ENCODE measurements around the gene COL23A1.

The COL23A1 gene

GRCh38 chr5:178381206-178381605, 209.0 kb downstream of the COL23A1 start:
- H3K4me3 ChIP-seq (ENCODE audit: low read depth, low read length): no peak overlapping the region
- H3K4me1 ChIP-seq (ENCODE audit: control insufficient read depth, insufficient read depth, low read length): no peaks in the 10 kb centered on the region; the same call in 1 of the 2 replicates
- no peaks in the 10 kb centered on the region for H3K27me3 ChIP-seq (ENCODE audit: control insufficient read depth, insufficient read depth, low read length)
- no peaks in the 10 kb centered on the region for H3K9me3 ChIP-seq (ENCODE audit: control insufficient read depth, insufficient read depth, low read length)
- H3K36me3 ChIP-seq (ENCODE audit: control insufficient read depth, insufficient read depth, low read length): no peaks in the 10 kb centered on the region
- H3K27ac ChIP-seq (ENCODE audit: low read depth, low read length): no peak overlapping the region
- H3K9ac ChIP-seq (ENCODE audit: low read depth, low read length): no peak overlapping the region

GRCh38 chr5:178380541-178381074, 209.6 kb downstream of the COL23A1 start:
- H3K27ac ChIP-seq (ENCODE audit: low read depth, low read length): no peak overlapping the region
- no peaks in the 10 kb centered on the region; the same call in 1 of the 2 replicates for H3K4me1 ChIP-seq (ENCODE audit: control insufficient read depth, insufficient read depth, low read length)
- no peak overlapping the region for H3K9ac ChIP-seq (ENCODE audit: low read depth, low read length)
- H3K9me3 ChIP-seq (ENCODE audit: control insufficient read depth, insufficient read depth, low read length): no peaks in the 10 kb centered on the region
- no peaks in the 10 kb centered on the region for H3K36me3 ChIP-seq (ENCODE audit: control insufficient read depth, insufficient read depth, low read length)
- H3K27me3 ChIP-seq (ENCODE audit: control insufficient read depth, insufficient read depth, low read length): no peaks in the 10 kb centered on the region
- H3K4me3 ChIP-seq (ENCODE audit: low read depth, low read length): no peak overlapping the region

GRCh38 chr5:178380086-178380485, 210.1 kb downstream of the COL23A1 start:
- no peaks in the 10 kb centered on the region for H3K27me3 ChIP-seq (ENCODE audit: control insufficient read depth, insufficient read depth, low read length)
- no peaks in the 10 kb centered on the region for H3K4me1 ChIP-seq (ENCODE audit: control insufficient read depth, insufficient read depth, low read length)
- no peak overlapping the region for H3K4me3 ChIP-seq (ENCODE audit: low read depth, low read length)
- no peak overlapping the region for H3K9ac ChIP-seq (ENCODE audit: low read depth, low read length)
- H3K36me3 ChIP-seq (ENCODE audit: control insufficient read depth, insufficient read depth, low read length): no peaks in the 10 kb centered on the region
- no peaks in the 10 kb centered on the region for H3K9me3 ChIP-seq (ENCODE audit: control insufficient read depth, insufficient read depth, low read length)
- H3K27ac ChIP-seq (ENCODE audit: low read depth, low read length): no peak overlapping the region

- H3K9ac ChIP-seq (ENCODE audit: low read depth, low read length): no peak overlapping the region
- H3K4me1 ChIP-seq (ENCODE audit: control insufficient read depth, insufficient read depth, low read length): no peaks in the 10 kb centered on the region
- no peaks in the 10 kb centered on the region for H3K9me3 ChIP-seq (ENCODE audit: control insufficient read depth, insufficient read depth, low read length)
- no peak overlapping the region for H3K4me3 ChIP-seq (ENCODE audit: low read depth, low read length)
- no peak overlapping the region for H3K27ac ChIP-seq (ENCODE audit: low read depth, low read length)
- H3K27me3 ChIP-seq (ENCODE audit: control insufficient read depth, insufficient read depth, low read length): no peaks in the 10 kb centered on the region
- H3K36me3 ChIP-seq (ENCODE audit: control insufficient read depth, insufficient read depth, low read length): no peaks in the 10 kb centered on the region
Measured at GRCh38 chr5:178378527-178379484, 211.4 kb downstream of the COL23A1 start.

- H3K4me1 ChIP-seq (ENCODE audit: control insufficient read depth, insufficient read depth, low read length): no peaks in the 10 kb centered on the region
- no peaks in the 10 kb centered on the region for H3K9me3 ChIP-seq (ENCODE audit: control insufficient read depth, insufficient read depth, low read length)
- H3K36me3 ChIP-seq (ENCODE audit: control insufficient read depth, insufficient read depth, low read length): no peaks in the 10 kb centered on the region
Measured at GRCh38 chr5:178377583-178378270, 212.5 kb downstream of the COL23A1 start.

GRCh38 chr5:178376921-178377582, 213.1 kb downstream of the COL23A1 start:
- Histone ChIP-seq H3K9ac (ENCODE audit: low read depth, low read length) (no peak overlapping the region), H3K9me3 (ENCODE audit: control insufficient read depth, insufficient read depth, low read length) (no peaks in the 10 kb centered on the region), H3K4me3 (ENCODE audit: low read depth, low read length) (no peak overlapping the region), H3K27ac (ENCODE audit: low read depth, low read length) (no peak overlapping the region), H3K4me1 (ENCODE audit: control insufficient read depth, insufficient read depth, low read length) (no peaks in the 10 kb centered on the region), H3K36me3 (ENCODE audit: control insufficient read depth, insufficient read depth, low read length) (no peaks in the 10 kb centered on the region), H3K27me3 (ENCODE audit: control insufficient read depth, insufficient read depth, low read length) (no peaks in the 10 kb centered on the region)

More at GRCh38 chr5:178377583-178378270, 212.5 kb downstream of the COL23A1 start:
- H3K27ac ChIP-seq (ENCODE audit: low read depth, low read length): no peak overlapping the region
- H3K9ac ChIP-seq (ENCODE audit: low read depth, low read length): no peak overlapping the region
- H3K27me3 ChIP-seq (ENCODE audit: control insufficient read depth, insufficient read depth, low read length): no peaks in the 10 kb centered on the region
- H3K4me3 ChIP-seq (ENCODE audit: low read depth, low read length): no peak overlapping the region

- H3K27me3 ChIP-seq (ENCODE audit: control insufficient read depth, insufficient read depth, low read length): no peaks in the 10 kb centered on the region
- H3K27ac ChIP-seq (ENCODE audit: low read depth, low read length): no peak overlapping the region
- H3K4me1 ChIP-seq (ENCODE audit: control insufficient read depth, insufficient read depth, low read length): no peaks in the 10 kb centered on the region
- no peaks in the 10 kb centered on the region for H3K9me3 ChIP-seq (ENCODE audit: control insufficient read depth, insufficient read depth, low read length)
- no peaks in the 10 kb centered on the region for H3K36me3 ChIP-seq (ENCODE audit: control insufficient read depth, insufficient read depth, low read length)
- no peak overlapping the region for H3K9ac ChIP-seq (ENCODE audit: low read depth, low read length)
- no peak overlapping the region for H3K4me3 ChIP-seq (ENCODE audit: low read depth, low read length)
Measured at GRCh38 chr5:178375348-178375747, 214.8 kb downstream of the COL23A1 start.

GRCh38 chr5:178373711-178374110, 216.5 kb downstream of the COL23A1 start:
- Histone ChIP-seq H3K4me3 (ENCODE audit: low read depth, low read length) (no peak overlapping the region), H3K27ac (ENCODE audit: low read depth, low read length) (no peak overlapping the region), H3K36me3 (ENCODE audit: control insufficient read depth, insufficient read depth, low read length) (no peaks in the 10 kb centered on the region), H3K9ac (ENCODE audit: low read depth, low read length) (no peak overlapping the region), H3K27me3 (ENCODE audit: control insufficient read depth, insufficient read depth, low read length) (no peaks in the 10 kb centered on the region), H3K4me1 (ENCODE audit: control insufficient read depth, insufficient read depth, low read length) (no peaks in the 10 kb centered on the region), H3K9me3 (ENCODE audit: control insufficient read depth, insufficient read depth, low read length) (0 out of 2 replicates have a peak, but pooled peaks cover 6% of the 10 kb centered on the region)

GRCh38 chr5:178372142-178372571, 218.0 kb downstream of the COL23A1 start:
- H3K36me3 ChIP-seq (ENCODE audit: control insufficient read depth, insufficient read depth, low read length): no peaks in the 10 kb centered on the region
- no peak overlapping the region for H3K9ac ChIP-seq (ENCODE audit: low read depth, low read length)
- H3K4me1 ChIP-seq (ENCODE audit: control insufficient read depth, insufficient read depth, low read length): no peaks in the 10 kb centered on the region
- H3K4me3 ChIP-seq (ENCODE audit: low read depth, low read length): no peak overlapping the region
- no peak overlapping the region for H3K27ac ChIP-seq (ENCODE audit: low read depth, low read length)
- H3K9me3 ChIP-seq (ENCODE audit: control insufficient read depth, insufficient read depth, low read length): 0 out of 2 replicates have a peak, but pooled peaks cover 6% of the 10 kb centered on the region
- no peaks in the 10 kb centered on the region for H3K27me3 ChIP-seq (ENCODE audit: control insufficient read depth, insufficient read depth, low read length)

- H3K27me3 ChIP-seq (ENCODE audit: control insufficient read depth, insufficient read depth, low read length): no peaks in the 10 kb centered on the region
- 0 out of 2 replicates have a peak, but pooled peaks cover 6% of the 10 kb centered on the region for H3K9me3 ChIP-seq (ENCODE audit: control insufficient read depth, insufficient read depth, low read length)
- H3K9ac ChIP-seq (ENCODE audit: low read depth, low read length): no peak overlapping the region
- H3K27ac ChIP-seq (ENCODE audit: low read depth, low read length): no peak overlapping the region
- H3K4me3 ChIP-seq (ENCODE audit: low read depth, low read length): no peak overlapping the region
- no peaks in the 10 kb centered on the region for H3K4me1 ChIP-seq (ENCODE audit: control insufficient read depth, insufficient read depth, low read length)
- no peaks in the 10 kb centered on the region for H3K36me3 ChIP-seq (ENCODE audit: control insufficient read depth, insufficient read depth, low read length)
Measured at GRCh38 chr5:178371362-178372111, 218.7 kb downstream of the COL23A1 start.

All from HUES48 (cell line).